GM23338 (cell line): ENCODE data around the gene ZNF474.

ENCODE experiments used
- CTCF ChIP-seq, 2 experiments: fragments of 200-600 bp in 1 of 2; sonication (generic) in 1 of 2; conservative IDR thresholded peaks; 2 replicates each; pipeline versions ENCODE4 v1.5.1 to v1.6.1; 2016 to 2017; ENCODE audit warnings: antibody characterized with exemption in 2 of 2, low read depth in 2 of 2, mild to moderate bottlenecking in 2 of 2, moderate library complexity in 1 of 2
- EZH2 ChIP-seq: fragments of 200-600 bp; sonication (generic); IDR thresholded peaks from one replicate; pipeline ENCODE4 v1.8.0; 2017; ENCODE audit warnings: antibody characterized with exemption, mild to moderate bottlenecking, low read depth; ENCODE audit not compliant: unreplicated experiment
- JUNB ChIP-seq: IDR thresholded peaks from one replicate; pipeline ENCODE4 v1.6.1; 2016; ENCODE audit warnings: antibody characterized with exemption; ENCODE audit not compliant: unreplicated experiment
- NANOG ChIP-seq: IDR thresholded peaks from 2 replicates; pipeline ENCODE4 v1.6.1; 2016; ENCODE audit warnings: antibody characterized with exemption, borderline replicate concordance
- POLR2AphosphoS5 ChIP-seq: IDR thresholded peaks from 2 replicates; pipeline ENCODE4 v1.6.1; 2016; ENCODE audit warnings: antibody characterized with exemption, low read depth
- REST ChIP-seq: IDR thresholded peaks from one replicate; pipeline ENCODE4 v1.6.1; 2018; ENCODE audit warnings: antibody characterized with exemption; ENCODE audit not compliant: unreplicated experiment

- TF ChIP-seq CTCF (conservative IDR thresholded peaks at IDR 0.05; ENCODE audit: low read depth in 2 of 2) (no peak), REST (no peak), EZH2 (no peak), POLR2AphosphoS5 (no peak), JUNB (no peak), NANOG (no peak)
These were observed 8.4 kb downstream of the ZNF474 start for GRCh38 chr5:122137702-122138101.
